Body of pancreas (tissue), 4 donors: Measurements from ENCODE around the gene ORC4. TPM values are rescaled to one million over a fixed set of nuclear protein-coding genes. Genes with fewer than 3 reads are reported as not detected.

Experiments
- ATAC-seq: fragments of 150-250 bp; one replicate; pipeline ENCODE4 v1.9.1; 2016
- DNase-seq, 4 donors: peaks; one replicate each; pipeline ENCODE4 v3.0.0-alpha.2; 2019
- H3K27ac ChIP-seq, 4 donors: fragments of 200-600 bp; sonication (generic); 1 replicate in 3 of 4; 2 replicates in 1 of 4; pipeline versions ENCODE4 v1.5.1 to v1.6.1; 2016 to 2019; ENCODE audit warnings: mild to moderate bottlenecking in 1 of 4, mixed read lengths in 1 of 4, moderate library complexity in 1 of 4
- H3K27me3 ChIP-seq, 2 donors: fragments of 200-600 bp; sonication (generic); one replicate each; pipeline ENCODE4 v1.6.0; 2016; ENCODE audit warnings: mild to moderate bottlenecking in 1 of 2
- H3K36me3 ChIP-seq, 2 donors: fragments of 200-600 bp; sonication (generic); replicated peaks in 1 of 2; 2 replicates each; pipeline ENCODE4 v1.5.1; 2016; ENCODE audit warnings: low read depth in 2 of 2; ENCODE audit not compliant: insufficient read depth in 1 of 2
- H3K4me1 ChIP-seq: fragments of 200-600 bp; sonication (generic); one replicate; pipeline ENCODE4 v1.6.0; 2016
- H3K4me3 ChIP-seq, 2 donors: fragments of 200-600 bp; sonication (generic); 1 replicate in 1 of 2; 2 replicates in 1 of 2; pipeline ENCODE4 v1.5.1; 2016 to 2019
- H3K9me3 ChIP-seq, 3 donors: fragments of 200-600 bp; sonication (generic); 1 replicate in 2 of 3; 2 replicates in 1 of 3; pipeline ENCODE4 v1.5.1; 2016
- POLR2A ChIP-seq, 3 donors: fragments of 450-650 bp; IDR thresholded peaks; one replicate each; pipeline ENCODE4 v1.6.1; 2016; ENCODE audit warnings: antibody characterized with exemption in 3 of 3, mild to moderate bottlenecking in 2 of 3
- WGBS, 2 donors: methylation state at CpG; one replicate each; pipeline ENCODE4 v1.1.5; 2017; 5-methylcytosine and 5-hydroxymethylcytosine counted together
- intact Hi-C: fragments of 100-400 bp; cut with DNase I; formaldehyde crosslinking; loops from one replicate; pipeline ENCODE4 v1.15.1; 2023
- total RNA-seq, 2 donors: library from RNA; depleted of rRNA; stranded (reverse); fragments of >200 nt; gene quantifications; one replicate each; pipeline ENCODE4 v1.1.0, GENCODE V29; 2016
- TF ChIP-seq, protein P1 (sequence below), 7 experiments: fragments of 450-650 bp in 4 of 7; fragments of 200-600 bp in 3 of 7; sonication (generic) in 3 of 7; IDR thresholded peaks; one replicate each; pipeline ENCODE4 v1.5.1; 2016 to 2019; ENCODE audit warnings: antibody characterized with exemption in 7 of 7

The ORC4 gene
- total RNA-seq, 2 donors from 2014 or later, result 10.9 to 20.0 TPM

DNA sequence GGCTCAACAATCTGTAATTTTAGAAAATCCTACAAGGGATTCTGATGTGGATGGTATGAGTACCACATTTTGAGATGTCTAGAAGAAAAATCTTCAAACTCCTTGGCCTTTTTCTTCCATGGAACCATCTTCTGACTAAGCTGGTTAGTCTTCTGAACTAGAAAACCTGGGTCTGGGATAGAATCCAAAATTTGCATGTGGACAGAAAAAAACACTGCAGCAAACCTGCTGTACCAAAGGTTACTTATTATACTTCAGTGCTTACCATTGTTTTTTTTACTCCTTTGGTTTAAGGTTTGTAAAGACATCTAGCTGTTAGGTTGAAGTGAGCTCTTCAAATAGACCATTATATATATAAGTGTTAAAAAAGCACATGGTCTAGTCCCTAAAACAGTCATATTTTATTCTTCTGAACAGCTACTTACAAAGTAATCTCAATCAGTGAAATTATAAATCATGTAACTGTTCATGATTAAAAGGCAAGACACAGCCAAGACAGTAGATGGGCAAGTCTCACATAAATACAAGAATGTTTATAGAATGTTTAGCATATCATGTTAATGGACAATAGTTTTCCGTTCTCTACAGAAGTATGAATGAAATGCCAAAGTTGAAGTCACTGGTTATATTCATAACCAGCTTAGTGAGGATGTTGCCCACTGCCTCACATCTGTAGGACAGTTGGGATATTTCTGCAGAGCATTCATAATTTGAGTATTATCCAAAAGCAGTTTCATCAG is 85.5 kb downstream of the ORC4 start:
- Histone ChIP-seq H3K4me1 (peaks cover 4% of the 10 kb centered on the region), H3K27ac (no peak overlapping the region), H3K4me3 (no peak overlapping the region), H3K36me3 (peaks cover 0 to 8% of the 10 kb centered on the region in 2 donors), H3K27me3 (no peaks in the 10 kb centered on the region), H3K9me3 (no peaks in the 10 kb centered on the region)
- WGBS, 2 donors, result 63 to 79% methylated on average over 1 of the region's 1 CpG
- DNase-seq, result no peak
- ATAC-seq, result no peak
- intact Hi-C loops, result loop anchor here (5.0 kb wide), 1 partner anchor 1052 kb away; no protein-coding TSS in a partner anchor
- TF ChIP-seq, protein P1, sequence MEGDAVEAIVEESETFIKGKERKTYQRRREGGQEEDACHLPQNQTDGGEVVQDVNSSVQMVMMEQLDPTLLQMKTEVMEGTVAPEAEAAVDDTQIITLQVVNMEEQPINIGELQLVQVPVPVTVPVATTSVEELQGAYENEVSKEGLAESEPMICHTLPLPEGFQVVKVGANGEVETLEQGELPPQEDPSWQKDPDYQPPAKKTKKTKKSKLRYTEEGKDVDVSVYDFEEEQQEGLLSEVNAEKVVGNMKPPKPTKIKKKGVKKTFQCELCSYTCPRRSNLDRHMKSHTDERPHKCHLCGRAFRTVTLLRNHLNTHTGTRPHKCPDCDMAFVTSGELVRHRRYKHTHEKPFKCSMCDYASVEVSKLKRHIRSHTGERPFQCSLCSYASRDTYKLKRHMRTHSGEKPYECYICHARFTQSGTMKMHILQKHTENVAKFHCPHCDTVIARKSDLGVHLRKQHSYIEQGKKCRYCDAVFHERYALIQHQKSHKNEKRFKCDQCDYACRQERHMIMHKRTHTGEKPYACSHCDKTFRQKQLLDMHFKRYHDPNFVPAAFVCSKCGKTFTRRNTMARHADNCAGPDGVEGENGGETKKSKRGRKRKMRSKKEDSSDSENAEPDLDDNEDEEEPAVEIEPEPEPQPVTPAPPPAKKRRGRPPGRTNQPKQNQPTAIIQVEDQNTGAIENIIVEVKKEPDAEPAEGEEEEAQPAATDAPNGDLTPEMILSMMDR (IDR thresholded peaks at IDR 0.05), result no peak
- TF ChIP-seq POLR2A (IDR thresholded peaks at IDR 0.05), result no peak

DNA sequence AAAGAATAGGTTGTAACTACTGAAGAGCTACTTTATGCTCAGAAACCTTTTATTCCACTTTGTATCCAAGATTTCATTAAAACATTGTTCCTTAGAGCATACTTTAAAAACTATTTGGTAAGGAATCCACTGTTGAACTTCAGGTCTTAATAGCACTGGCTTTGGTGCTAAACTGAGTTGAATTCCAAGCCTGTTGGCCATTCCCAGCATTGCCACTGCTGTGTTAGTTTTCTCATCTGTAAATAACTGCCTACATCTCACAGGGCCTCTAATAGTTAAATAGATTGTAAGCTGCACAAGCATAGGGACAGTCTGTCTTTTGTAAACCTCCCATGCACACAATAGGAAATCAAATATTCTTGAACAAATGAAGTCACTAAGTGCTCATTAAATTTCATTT is 86.6 kb downstream of the ORC4 start:
- TF ChIP-seq, protein P1 (IDR thresholded peaks at IDR 0.05), result no peak

DNA sequence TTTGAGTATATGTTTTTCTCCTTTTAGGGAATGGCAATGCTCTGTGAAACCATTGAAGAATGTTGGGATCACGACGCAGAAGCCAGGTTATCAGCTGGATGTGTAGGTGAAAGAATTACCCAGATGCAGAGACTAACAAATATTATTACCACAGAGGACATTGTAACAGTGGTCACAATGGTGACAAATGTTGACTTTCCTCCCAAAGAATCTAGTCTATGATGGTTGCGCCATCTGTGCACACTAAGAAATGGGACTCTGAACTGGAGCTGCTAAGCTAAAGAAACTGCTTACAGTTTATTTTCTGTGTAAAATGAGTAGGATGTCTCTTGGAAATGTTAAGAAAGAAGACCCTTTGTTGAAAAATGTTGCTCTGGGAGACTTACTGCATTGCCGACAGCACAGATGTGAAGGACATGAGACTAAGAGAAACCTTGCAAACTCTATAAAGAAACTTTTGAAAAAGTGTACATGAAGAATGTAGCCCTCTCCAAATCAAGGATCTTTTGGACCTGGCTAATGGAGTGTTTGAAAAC is 93.4 kb downstream of the ORC4 start:
- ATAC-seq (no peak), DNase-seq (no peak)
- Histone ChIP-seq H3K4me1 (peaks cover 8% of the 10 kb centered on the region), H3K27ac (no peak overlapping the region), H3K27me3 (no peaks in the 10 kb centered on the region), H3K9me3 (no peaks in the 10 kb centered on the region), H3K4me3 (no peak overlapping the region), H3K36me3 (no peaks in the 10 kb centered on the region)
- TF ChIP-seq POLR2A (IDR thresholded peaks at IDR 0.05), result no peak
- TF ChIP-seq, protein P1 (IDR thresholded peaks at IDR 0.05), result no peak
- intact Hi-C loops, result no loop called here
- WGBS, 2 donors, result 94 to 98% methylated on average over 4 of the region's 4 CpGs

More for the DNA sequence above, 86.6 kb downstream of the ORC4 start:
- DNase-seq (no peak), ATAC-seq (no peak)
- H3K27ac ChIP-seq, result no peak overlapping the region
- H3K4me3 ChIP-seq, result no peak overlapping the region
- no peaks in the 10 kb centered on the region for H3K4me1 ChIP-seq
- no peaks in the 10 kb centered on the region for H3K9me3 ChIP-seq
- H3K27me3 ChIP-seq, result no peaks in the 10 kb centered on the region
- H3K36me3 ChIP-seq, result peaks cover 0 to 8% of the 10 kb centered on the region in 2 donors
- intact Hi-C loops, result no loop called here

DNA sequence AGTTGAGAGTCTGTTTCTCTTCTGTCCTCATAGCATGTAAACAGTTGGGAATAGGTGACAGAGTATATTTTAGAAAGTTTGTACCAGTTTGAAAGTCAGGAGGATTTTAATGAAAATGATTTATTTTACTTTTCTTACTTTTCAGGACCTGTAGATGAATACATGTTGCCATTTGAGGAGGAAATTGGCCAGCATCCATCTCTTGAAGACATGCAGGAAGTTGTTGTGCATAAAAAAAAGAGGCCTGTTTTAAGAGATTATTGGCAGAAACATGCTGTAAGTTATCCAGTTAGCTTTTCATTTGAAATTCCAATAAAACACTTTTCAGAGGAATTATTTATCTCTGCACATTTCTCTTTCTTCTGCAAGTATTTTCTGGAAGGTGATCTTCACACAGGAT is 94.7 kb downstream of the ORC4 start:
- intact Hi-C loops, result no loop called here
- Histone ChIP-seq H3K27me3 (no peaks in the 10 kb centered on the region), H3K4me1 (peaks cover 8% of the 10 kb centered on the region), H3K27ac (no peak overlapping the region), H3K4me3 (no peak overlapping the region), H3K9me3 (no peaks in the 10 kb centered on the region), H3K36me3 (no peaks in the 10 kb centered on the region)
- ATAC-seq (no peak), DNase-seq (peak in 2 of 4 donors; percentile 10 to 20)
- TF ChIP-seq POLR2A (IDR thresholded peaks at IDR 0.05), result no peak
- TF ChIP-seq, protein P1 (IDR thresholded peaks at IDR 0.05), result no peak

DNA sequence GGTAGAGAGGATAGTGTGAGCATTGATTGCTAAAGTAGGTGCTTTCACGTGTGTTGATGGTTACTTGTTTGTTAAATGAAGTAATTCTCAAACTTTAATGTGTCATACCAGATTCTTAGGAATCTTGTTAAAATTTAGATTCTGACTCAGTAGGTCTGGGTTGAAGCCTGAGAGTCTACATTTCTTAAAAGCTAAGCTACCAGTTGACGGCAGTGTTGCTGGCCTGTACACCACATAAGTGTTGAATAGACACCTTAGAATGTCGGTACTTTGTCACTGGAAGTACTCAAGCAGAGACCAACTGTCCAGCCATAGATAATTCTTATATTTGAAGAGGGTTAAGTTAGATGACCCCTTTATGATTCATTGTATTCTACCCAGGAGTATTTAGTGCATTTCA is 95.9 kb downstream of the ORC4 start:
- peaks cover 8% of the 10 kb centered on the region for H3K4me1 ChIP-seq
- no peaks in the 10 kb centered on the region for H3K27me3 ChIP-seq
- DNase-seq (no peak), ATAC-seq (no peak)
- no peak for TF ChIP-seq POLR2A (IDR thresholded peaks at IDR 0.05)
- TF ChIP-seq, protein P1 (IDR thresholded peaks at IDR 0.05), result no peak
- no peak overlapping the region for H3K4me3 ChIP-seq
- intact Hi-C loops, result no loop called here
- no peaks in the 10 kb centered on the region for H3K36me3 ChIP-seq
- 91 to 98% methylated on average over 3 of the region's 3 CpGs for WGBS, 2 donors
- H3K27ac ChIP-seq, result no peak overlapping the region
- no peaks in the 10 kb centered on the region for H3K9me3 ChIP-seq
